Testis (tissue), 2 donors: ENCODE measurements around the gene NCKAP5.

ENCODE experiments used
- CTCF ChIP-seq, 3 experiments: fragments of 450-650 bp in 2 of 3; fragments of 200-600 bp in 1 of 3; sonication (generic) in 1 of 3; IDR thresholded peaks; one replicate each; pipeline ENCODE4 v1.5.1; 2016 to 2019; ENCODE audit warnings: antibody characterized with exemption in 3 of 3, mild to moderate bottlenecking in 2 of 3, moderate library complexity in 1 of 3
- POLR2A ChIP-seq: fragments of 450-650 bp; IDR thresholded peaks from one replicate; pipeline ENCODE4 v1.6.1; 2017; ENCODE audit warnings: antibody characterized with exemption, mild to moderate bottlenecking, moderate library complexity

- no peak for TF ChIP-seq CTCF (IDR thresholded peaks at IDR 0.05)
- TF ChIP-seq POLR2A = no peak
These were observed 51.7 kb downstream of the NCKAP5 start for GRCh38 chr2:133516405-133517026.
